H4 (cell line): Measurements from ENCODE around the gene FOXN3. TPM values are rescaled to one million over a fixed set of nuclear protein-coding genes. Genes with fewer than 3 reads are reported as not detected.
"Not testable (repeated sequence)": the region's sequence is repeated elsewhere in the genome, so short reads cannot be mapped to it uniquely, and the experiment has no call there.

Source experiments
- DNase-seq: peaks from one replicate; pipeline ENCODE4 v3.0.0-alpha.2; 2015; ENCODE audit warnings: low spot score
- total RNA-seq: library from RNA; depleted of rRNA; stranded (reverse); fragments of >200 nt; shearing (Covaris generic); gene quantifications from 2 replicates; pipeline ENCODE4 v1.2.3, GENCODE V29; 2014

Gene FOXN3
- total RNA-seq, 1 experiment from 2014 or later: 12.2 TPM

- DNase-seq: no peak
These were observed 188.0 kb downstream of the FOXN3 start for GRCh38 chr14:89228921-89229639.

- no peak for DNase-seq
These were observed 189.6 kb downstream of the FOXN3 start for GRCh38 chr14:89227496-89227836.

- no peak for DNase-seq
These were observed 190.1 kb downstream of the FOXN3 start for GRCh38 chr14:89226801-89227495.

GRCh38 chr14:89225607-89226006, 191.4 kb downstream of the FOXN3 start:
- no peak for DNase-seq

- peak; percentile 37 for DNase-seq
These were observed 195.8 kb downstream of the FOXN3 start for GRCh38 chr14:89221109-89221810.

- no peak for DNase-seq
These were observed 198.0 kb downstream of the FOXN3 start for GRCh38 chr14:89219051-89219450.

- DNase-seq: no peak
These were observed 199.1 kb downstream of the FOXN3 start for GRCh38 chr14:89217891-89218290.

GRCh38 chr14:89215531-89215930, 201.5 kb downstream of the FOXN3 start:
- no peak for DNase-seq

- no peak for DNase-seq
These were observed 201.9 kb downstream of the FOXN3 start for GRCh38 chr14:89215114-89215513.

GRCh38 chr14:89214221-89214965, 202.6 kb downstream of the FOXN3 start:
- no peak for DNase-seq

- DNase-seq: no peak
These were observed 204.4 kb downstream of the FOXN3 start for GRCh38 chr14:89212386-89213235.

- DNase-seq: no peak
These were observed 207.5 kb downstream of the FOXN3 start for GRCh38 chr14:89209558-89209957.

GRCh38 chr14:89207925-89208328, 209.1 kb downstream of the FOXN3 start:
- DNase-seq: no peak

- no peak for DNase-seq
These were observed 210.5 kb downstream of the FOXN3 start for GRCh38 chr14:89206389-89207031.

- DNase-seq: no peak
These were observed 211.8 kb downstream of the FOXN3 start for GRCh38 chr14:89205137-89205740.

- DNase-seq: no peak
These were observed 214.4 kb downstream of the FOXN3 start for GRCh38 chr14:89202413-89203190.

- DNase-seq: no peak
These were observed 215.4 kb downstream of the FOXN3 start for GRCh38 chr14:89201645-89202044.

- not testable (repeated sequence) for DNase-seq
These were observed 217.7 kb downstream of the FOXN3 start for GRCh38 chr14:89199357-89199756.

- DNase-seq: no peak
These were observed 218.3 kb downstream of the FOXN3 start for GRCh38 chr14:89198544-89199329.
